SW 1271 (cell line): ENCODE data around the gene APBA2.

Source experiments
- DNase-seq, 2 experiments: peaks; one replicate each; lab custom pipeline; 2025; lab: John Stamatoyannopoulos, UW

Gene APBA2

DNA sequence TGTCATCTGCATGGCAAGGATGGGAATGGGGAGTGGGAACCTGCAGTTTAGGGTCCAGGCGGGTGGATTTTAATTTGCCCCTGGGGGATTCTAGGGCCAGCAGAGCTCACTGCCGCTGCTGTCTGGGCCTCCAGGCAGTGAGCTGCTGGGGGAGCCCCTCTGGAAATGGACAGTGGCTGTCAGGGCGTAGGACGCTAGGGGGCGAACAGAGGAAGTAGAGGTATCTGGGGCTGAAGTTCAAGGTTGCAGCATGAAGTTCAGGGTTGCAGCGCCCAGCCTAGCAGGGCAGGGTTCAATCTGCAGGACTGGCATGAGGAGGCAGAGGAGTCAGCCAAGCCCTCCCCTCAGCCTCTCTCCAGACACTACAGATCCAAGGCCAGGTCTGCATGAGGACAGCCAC lies 49.5 kb downstream of the APBA2 start:
- no peak for DNase-seq

DNA sequence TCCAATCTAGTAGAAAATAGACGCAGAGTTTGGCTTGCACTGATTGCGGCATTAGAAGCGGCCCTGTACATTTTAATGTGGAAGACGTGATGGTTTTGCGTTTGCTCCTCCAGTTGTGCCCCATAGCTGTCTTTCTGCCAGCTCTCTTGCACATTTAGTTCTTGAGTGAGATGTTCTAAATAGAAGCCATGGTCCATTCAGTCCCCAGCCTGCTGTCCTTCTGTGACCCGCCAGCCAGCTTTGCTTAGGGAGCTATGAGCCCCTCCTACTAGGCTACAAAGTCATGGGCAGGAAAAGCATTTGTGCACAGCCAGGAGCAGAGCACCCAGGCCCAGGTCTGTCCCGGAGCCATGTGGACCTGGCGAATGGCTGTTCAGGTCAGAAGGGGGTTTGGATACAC lies 50.3 kb downstream of the APBA2 start:
- DNase-seq: no peak

DNA sequence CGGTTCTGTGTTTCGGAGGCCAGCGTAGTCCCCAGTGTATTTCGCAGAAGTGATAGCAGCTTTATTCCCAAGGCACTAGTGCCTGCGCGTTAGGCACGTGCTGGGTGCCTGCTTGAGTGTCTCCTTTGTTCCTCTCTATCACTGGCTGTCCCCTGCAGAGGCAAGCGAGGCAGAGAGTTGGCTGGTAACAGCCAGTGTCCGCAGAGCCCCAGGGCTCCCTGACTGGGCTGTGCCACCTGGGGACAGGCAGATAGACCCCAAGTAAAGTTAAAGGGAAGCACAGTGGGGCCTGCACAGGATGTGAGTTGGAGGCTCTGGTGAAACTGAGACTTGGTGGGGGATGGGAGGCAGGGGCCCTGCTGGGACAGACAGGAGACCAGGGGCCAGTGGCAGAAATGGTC lies 50.7 kb downstream of the APBA2 start:
- no peak for DNase-seq

DNA sequence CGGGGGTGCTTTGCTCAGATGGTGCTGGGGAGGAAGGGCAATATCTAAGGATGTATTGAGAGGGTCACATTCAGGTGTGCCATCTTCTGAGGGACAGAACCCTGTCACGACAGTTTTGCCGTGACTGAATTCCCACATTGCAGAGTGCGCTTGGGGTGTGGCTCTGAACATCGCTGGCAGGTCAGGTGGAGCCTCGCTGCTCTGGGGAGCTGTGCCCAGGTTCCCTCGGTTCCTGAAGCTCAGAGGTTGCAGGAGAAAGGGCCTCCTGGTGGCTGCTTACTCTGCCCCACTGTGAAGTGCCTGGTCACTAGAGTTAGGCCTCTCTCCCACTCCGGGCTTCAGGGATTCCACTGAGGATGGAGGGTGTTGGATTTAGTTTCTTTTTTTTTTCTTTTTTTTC lies 51.5 kb downstream of the APBA2 start:
- no peak for DNase-seq

DNA sequence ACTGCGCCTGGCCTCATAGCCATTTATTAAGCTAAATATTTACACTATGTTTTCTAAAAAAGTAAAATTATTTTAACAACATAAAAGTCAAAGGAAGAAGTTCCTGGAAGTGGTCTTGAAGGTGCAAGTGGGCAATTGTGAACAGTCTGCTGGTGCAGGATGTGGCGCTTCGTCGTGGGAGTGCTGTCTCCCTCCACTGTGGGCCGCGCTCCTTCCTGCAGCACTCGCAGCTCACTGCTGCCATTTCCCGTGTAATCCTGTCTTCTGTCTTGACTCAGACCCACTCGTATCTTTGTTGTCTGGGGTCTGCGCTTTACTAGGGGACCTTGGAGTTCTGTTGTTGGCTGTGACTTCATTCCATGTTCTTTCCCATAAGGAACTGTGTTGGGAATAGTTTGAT lies 56.3 kb downstream of the APBA2 start:
- DNase-seq: no peak

DNA sequence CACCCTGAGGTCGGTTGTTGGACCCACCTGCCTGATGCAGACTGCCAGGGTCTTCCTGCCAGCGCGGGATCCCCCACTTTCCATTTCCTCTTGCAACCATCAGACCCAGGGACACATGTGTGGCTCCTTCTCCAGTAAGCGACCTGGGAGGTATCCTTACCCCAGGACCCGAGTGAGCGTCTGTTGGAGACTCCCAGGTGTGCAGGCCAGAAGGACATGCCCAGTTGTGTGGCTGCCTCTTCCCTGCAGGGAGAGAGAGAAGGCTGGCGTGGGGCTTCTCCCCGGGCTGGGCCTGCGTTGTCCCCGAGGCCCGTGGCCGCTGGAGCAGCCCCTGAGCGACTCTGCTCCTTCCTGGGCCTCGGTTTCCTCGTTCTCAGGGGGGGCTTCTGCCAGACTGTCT lies 56.8 kb downstream of the APBA2 start:
- no peak for DNase-seq

DNA sequence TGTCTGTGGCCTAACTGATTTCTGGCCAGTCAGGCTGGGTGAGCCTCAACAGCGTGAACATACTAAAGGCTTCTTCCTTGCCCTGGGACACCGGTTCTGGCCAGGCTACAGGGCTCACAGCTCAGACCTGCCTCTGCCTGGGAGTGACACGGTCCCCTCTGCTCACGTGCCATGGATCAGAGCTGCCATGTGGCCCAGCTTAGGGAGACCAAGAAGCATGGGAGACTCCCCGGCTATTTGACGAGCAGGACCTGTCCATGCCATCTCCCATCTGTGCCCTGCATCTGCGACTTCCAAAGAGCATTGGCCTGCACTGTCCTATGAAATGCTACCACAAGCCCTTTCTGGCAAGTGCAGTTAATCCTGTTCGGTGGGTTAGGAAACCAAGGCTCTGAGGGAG lies 57.4 kb downstream of the APBA2 start:
- no peak for DNase-seq

DNA sequence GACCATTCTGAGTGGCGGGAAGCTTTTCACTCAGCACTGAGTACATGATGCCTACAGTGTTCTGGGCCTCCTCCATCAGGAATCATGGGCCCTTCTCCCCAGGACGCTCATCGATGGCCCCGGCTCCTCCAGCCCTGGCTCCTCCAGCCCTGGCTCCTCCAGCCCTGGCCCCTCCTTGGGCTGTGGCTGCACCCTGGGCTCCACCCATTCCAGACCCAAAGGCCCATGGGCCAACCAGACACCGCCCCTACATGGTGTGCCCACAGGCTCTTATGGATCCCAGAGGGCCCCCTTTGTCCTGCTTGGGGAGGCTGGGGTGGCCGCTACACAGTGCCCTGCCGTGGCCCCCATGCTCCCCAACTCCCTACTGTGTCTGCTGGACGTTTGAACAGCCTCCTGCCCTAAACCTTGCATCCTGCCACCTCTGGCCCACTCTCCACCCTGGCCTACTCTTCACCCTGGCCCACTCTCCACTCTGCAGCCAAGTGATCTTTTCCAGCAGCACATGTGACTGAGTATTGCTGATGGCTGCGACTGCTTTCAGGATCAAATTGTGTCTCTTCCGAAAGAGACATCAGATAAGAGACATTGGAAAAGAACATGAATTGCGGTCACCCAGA lies 57.9 kb downstream of the APBA2 start:
- no peak for DNase-seq

DNA sequence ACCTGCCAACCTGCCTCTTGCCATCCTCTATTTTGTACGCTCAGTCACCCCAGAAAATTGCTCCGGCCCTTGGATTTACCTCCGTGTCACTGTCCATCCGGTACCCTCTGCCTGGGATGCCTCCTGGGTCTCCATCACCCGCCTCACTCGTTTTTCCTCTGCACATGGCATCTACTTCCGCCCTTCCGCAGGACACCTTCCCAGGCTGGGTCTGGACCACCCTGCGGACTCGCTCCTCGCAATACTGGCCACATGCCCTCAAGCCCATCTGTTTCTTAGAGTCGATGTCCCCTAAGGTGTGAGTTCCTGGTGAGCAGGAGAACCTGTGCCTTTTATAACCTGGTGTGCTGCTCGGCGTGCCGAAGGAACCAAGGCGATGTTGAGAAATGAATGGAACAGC lies 58.5 kb downstream of the APBA2 start:
- no peak for DNase-seq

DNA sequence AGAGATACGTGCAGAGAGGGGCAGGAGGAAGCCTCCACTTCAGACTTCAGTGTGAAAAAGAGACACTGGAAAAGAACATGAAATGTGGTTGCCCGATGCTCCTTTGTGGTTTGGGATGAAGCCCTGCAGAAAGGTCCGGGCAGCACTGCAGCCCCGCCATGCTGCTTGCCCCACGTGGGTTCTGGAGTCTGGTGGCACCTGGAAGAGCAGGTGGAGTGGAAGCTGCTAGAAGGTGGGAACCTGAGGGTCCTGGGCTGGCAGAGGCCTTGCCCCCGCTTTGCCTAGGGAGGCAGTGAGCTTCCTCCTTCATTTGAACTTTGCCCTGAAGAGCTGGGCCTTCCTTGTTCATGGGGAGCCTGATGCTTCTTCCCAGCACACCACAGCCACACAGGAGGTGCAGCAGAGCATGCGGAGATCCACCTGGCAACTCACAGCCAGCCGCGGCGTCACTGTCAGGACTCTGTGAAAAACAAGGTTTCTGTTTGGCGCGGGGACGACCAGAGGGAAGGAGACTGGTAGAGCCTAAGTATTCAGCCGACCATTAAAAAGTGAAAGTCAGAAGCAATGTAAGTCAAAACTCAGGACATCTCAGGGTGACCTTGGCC lies 59.0 kb downstream of the APBA2 start:
- DNase-seq: no peak

DNA sequence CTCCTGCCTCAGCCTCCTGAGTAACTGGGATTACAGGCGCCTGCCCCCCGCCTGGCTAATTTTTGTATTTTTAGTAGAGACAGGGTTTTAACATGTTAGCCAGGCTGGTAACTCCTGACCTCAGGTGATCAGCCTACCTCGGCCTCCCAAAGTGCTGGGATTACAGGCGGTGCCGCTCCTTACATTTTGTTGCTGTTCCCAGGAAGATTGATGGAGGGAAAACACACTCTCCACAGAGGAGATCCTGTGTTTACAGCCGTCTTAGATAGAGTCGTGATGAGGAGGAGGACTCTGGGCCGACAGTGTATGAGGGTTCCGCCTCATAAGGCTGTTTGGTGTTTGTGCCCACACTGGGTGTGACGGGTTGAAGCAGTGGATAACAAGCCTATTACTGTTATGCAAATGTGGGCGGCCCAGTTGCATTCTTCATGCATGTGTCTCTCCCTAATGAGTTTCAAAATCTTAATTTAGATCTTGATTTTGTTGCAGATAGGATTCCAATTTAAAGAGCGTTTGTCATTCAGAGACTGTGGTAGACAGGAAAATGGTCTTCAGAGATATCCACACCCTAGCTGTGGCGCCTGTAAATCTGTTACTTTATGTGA lies 60.0 kb downstream of the APBA2 start:
- no peak for DNase-seq

DNA sequence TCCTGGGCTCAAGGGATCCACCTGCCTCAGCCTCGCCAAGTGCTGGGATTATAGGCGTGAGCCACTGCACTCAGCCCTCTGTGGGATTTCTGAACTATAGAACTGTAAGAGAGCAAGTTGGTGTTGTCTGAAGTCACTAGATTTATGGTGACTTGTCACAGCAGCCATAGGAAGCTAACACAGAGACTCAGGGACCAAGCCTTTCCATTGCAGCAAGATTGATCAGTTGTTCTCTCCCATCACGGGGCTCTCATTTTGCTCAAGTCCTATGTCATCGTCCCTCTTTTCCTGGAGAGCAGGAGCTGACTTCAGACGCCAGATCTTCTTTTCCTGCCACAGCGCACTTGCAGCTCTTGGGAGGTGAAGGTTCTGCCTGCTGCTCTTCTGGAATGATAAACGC lies 61.0 kb downstream of the APBA2 start:
- no peak for DNase-seq

DNA sequence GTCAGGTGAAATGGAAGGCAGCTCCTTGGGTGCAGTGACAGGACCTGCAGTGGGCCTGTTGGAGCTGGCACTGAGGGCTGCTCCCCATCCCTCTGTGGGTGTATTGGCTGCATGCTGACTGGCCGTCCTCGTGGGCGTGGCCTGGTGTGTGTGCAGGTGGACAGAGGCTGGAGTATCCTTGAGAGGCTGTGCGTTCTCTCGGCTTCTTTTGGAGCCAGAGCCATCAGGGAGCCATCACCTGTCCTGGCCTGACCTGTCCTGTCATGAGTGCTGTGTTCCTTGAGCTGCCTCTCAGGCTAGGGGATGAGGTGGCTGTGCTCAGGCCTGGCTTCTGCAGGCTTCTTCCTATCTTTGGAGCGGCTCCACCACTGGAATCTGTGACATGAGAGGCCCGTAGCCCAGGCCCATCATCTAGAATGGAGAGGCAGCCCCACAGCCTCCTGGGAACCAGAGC lies 61.5 kb downstream of the APBA2 start:
- no peak for DNase-seq

DNA sequence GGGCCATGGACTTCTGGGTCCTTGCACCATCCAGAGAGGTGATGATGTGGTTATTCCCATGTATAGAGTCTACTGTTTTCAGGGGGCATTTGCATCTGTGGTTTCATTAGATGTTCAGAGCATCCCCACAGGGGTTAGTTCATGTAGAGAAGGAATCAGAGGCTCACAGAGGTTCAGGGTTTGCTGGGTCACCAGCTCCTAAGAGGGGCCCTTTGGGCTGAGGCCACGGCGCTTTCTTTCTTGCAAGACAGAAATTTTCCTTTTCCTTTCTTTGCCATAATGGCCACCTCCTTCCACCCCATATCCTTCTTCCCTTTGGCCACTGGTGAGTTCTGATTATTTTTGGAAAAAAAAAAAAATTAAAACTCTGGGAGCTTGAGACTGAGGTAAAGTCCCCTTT lies 62.3 kb downstream of the APBA2 start:
- no peak for DNase-seq

DNA sequence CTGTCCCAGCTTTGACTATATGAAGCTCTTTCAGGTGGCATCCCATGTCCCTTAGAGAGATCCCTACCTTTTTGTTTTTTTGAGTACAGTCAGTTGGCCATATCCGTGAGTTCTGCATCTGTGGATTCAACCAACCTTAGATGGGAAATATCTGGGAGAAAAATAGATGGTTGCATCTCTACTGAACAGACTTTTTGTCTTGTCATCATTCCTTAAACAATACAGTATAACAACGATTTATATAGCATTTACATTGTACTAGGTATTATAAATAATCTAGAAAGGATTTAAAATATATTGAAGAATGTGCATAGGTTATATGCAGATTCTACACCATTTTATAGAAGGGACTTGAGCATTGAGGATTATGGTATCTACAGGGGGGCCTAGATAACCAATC lies 65.1 kb downstream of the APBA2 start:
- no peak for DNase-seq

DNA sequence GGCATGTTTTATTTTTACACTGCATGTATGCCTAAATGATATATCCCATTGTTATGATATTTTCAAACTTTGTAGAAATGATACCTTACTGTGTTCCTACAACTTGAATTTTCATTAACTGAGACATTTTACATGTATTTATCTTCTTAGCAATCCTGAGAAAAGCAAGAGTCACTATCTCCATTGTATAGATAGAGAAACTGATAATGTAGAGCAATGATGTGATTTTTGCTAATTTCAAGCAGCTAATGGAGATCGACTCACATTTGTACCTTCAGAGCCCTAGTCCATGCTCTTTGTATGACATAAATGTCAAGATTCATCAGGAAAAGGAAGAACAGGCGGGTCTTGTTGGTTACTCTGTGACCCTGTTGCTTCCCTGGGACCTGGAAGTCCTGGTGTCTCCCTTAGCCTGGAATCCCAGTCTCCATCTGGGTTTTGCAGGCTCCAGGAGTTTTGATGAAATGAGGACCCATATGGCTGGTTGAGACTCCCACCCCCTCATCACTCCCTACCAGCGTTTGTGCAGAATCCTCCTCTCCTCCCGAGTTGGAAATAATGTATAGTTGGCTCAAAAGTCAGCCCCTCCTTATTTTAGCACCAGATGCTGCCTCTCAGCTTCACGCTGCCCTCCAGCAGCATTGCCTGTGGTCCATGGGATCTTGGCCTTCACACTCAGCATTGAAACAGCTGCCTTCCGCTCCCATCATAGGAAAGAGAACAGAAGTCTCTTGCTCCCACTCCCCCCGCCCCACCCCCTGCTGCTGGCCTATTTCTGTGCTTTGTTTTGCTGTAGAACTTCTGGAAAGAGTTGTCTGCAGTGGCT lies 67.1 kb downstream of the APBA2 start:
- DNase-seq: no peak

DNA sequence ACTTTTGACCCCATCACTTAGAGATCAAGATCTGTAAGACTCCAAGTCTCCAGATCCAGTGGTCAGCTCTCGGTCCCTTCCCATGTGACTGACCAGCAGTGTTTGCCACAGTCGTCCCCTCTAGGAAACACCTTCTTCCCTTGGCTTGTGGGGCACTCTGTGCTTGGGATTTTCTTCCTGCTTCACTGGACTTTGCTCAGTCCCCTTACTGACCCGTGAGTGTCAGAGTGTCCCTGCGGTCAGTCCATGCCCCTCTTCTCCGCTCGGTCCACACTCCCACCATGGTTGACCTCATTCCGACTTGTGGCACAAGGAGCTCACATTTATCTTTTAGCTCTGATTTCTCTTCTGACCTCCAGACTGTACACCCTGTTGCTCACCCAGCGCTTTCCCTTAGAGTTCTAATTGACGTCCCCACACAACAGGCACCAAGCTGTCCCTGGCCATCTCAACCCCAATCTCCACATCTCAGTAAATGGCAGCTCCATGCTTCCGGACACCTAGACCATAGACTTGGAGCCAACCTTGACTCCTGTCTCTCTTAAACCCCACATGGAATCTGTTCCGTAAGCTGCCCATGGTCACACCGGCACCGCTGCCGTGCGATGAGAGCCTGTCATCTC lies 67.9 kb downstream of the APBA2 start:
- no peak for DNase-seq

DNA sequence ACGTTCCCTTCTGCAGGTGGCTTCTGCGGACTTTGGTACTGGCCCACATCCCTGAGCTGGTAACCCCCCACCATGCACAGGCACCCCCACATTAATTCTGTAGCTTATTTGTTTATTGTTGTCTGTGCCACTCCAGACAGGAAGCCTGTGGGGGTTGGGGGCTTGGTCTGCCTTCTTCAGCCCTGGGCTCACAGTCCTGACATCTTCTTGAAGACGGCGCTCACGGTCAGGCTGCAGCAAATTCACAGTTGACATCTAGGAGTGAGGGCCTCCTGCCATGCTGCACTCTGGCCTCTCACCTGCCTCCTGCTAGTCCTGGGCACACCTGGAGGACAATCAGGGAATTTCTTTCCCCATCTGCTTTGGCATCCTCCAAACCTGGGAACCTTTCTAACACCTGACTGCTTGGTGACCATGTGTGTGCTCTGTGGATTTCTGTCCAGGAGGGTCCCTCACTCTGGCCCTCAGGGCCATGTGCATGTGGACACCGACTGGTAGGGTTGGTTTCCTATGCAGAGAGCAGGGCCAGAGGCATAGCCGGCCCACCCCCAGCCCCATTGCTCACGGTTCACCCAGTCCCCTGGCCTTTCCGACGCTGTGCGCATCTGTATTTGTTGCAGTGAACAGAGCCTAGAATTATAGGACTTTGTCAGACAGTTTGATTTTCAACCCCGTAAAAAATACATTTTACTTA lies 68.8 kb downstream of the APBA2 start:
- no peak for DNase-seq

DNA sequence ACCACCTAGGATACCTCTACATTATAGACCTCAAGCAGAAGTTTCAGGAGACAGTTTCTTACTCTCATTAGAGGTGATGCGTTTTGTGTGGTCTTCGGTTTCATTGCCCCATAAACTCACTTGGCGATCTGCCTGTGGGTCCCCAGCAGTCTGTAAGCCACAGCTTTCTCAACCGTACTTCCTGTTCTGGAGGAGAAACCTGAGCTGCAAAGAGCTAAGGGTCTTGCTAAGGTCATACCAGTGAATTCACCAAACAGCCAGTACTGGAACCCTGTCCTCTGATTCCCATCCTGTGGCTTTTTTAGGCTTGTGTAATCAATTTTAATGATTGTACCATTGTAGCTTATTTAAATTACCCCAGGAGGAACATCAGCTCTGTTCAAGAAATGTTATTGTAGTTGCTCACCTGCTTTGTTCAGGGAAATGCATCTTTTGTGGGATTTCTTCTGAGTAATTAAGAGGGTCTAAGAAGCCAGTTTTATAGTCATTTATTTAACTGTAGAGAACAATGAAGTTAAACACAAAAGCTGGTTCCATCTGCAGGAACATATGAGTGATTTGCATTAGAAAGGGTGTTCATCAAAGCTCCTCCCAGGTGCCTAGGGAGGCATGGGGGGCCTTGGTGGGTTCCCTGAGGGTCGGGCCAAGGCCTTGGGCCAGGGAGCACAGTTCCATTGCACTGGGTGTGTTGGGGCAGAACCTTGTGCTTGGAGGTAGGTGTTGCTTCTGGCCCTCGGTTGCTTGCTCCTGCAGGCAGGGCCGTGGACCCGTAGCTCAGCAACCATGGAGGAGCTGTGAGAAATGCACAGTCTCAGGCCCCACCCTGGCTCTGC lies 69.6 kb downstream of the APBA2 start:
- DNase-seq: no peak

DNA sequence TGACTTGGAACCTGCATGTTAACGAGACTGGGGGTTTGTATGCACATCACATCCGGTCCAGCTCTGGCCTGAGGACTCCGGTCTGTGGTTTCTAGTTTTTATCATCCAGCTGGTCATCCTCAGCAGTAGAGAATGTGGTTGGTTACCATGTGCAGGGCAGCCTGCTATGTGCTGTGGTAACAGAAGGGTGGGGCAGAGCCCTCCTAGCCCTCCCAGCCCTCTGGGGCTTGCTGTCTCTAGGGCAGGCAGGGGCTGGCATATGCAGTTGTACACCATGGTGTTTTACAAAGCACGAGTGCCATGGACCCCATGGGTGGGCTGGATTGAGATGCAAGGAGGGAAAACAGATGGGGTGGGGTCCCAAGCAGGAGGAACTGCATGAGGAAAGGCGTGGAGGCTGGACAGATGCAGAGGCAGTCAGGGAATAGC lies 70.2 kb downstream of the APBA2 start:
- DNase-seq: no peak

DNA sequence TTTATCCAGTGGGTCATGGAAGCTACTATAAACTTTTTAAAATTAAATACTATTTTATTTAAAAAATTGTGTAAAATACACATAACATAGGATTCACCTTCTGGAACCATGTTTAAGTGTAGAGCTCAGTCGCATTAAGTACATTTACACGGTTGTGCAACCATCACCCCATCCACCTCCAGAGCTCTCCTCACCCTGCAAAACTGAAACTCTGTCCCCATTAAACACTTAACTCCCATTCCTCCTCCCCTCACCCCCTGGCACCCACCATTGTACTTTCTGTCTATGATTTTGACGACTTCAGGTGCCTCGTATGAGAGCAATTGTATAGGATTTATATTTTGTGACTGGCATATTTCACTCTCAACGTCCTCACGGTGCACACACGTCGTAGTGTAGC lies 70.7 kb downstream of the APBA2 start:
- no peak for DNase-seq
